GM21717 (cell line): ENCODE measurements around the gene BST2.

Experiments
- ATAC-seq: cut with Tn5 transposase; IDR thresholded peaks from one replicate; pipeline ENCODE4 v1.9.1; 2021; ENCODE audit warnings: mild to moderate bottlenecking, moderate library complexity; ENCODE audit not compliant: unreplicated experiment

The BST2 gene, protein sequence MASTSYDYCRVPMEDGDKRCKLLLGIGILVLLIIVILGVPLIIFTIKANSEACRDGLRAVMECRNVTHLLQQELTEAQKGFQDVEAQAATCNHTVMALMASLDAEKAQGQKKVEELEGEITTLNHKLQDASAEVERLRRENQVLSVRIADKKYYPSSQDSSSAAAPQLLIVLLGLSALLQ

DNA sequence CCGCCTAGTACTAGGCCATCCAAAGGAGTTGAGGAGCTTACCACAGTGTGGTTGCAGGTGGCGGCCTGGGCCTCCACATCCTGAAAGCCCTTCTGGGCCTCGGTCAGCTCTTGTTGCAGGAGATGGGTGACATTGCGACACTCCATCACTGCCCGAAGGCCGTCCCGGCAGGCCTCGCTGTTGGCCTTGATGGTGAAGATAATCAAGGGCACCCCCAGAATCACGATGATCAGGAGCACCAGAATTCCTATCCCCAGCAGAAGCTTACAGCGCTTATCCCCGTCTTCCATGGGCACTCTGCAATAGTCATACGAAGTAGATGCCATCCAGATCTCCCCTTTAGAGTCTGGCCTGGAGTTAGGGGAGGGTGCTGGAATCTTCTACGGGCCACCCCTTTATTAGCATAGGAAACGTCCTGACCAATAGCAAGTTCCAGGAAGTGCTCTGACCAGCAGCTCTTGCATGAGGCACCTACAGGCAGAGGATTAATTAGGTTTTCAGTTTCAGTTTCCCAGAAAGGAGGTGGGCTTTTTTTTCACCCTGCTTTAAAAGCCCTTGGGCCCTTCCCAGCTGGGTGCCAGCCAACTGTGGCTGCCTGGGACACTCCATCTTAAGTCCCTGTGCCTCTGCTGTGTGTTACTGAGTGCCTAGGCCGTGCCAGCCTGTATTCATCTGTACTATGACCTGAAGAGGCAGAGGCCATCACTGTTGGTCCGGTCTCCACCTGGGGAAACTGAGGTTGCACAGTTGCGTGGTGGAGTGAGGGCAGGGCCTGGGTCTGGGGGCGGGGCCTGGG lies at the start of gene BST2:
TSS of gene BST2 (minus strand) at position 381 of the 796 bp plus-strand sequence. CDS start at position 326, 55 bp downstream.
- peak; percentile 60 for ATAC-seq

DNA sequence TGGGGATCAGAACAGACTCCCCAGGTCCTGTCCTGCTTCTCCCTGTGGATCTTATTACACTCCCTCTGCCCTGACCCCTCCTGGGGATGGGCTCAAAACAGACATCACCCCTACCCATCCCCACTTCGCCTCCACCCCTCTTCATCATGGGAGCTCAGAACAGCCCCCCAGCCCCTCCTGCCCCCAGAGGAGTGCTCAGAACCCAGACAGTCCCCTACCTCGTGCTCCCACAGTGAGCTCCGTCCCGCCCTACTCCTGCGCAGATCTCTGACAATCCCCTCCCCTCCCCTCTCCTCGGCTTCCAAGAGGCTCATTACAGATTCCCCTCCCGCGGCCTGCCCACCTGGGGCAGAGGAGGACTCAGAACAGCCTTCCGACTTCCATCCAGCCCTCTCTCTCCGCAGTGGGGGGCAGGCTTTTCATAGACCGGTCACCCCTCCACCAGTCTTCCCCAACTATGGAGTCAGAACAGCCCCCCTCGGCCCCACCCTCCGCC lies 49.2 kb upstream of the BST2 start:
- ATAC-seq: no peak

DNA sequence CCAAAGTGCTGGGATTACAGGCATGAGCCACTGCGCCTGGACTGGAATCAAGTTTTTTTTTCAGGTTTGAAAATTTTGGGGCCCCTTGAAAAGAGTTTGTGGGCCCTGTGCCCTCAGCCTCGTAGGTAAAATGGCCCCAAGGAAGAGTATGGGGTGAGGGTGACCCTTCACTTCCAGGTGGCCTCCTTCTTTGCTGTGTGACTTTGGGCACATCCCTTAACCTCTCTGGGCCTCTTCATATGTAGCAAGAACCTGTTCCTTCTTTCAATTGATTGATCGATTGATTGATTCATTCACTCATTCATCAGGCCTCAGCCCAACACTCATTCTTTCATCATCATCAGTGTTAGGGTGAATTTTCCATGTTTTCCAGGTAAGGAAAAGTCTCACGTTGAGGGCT lies 46.4 kb upstream of the BST2 start:
- ATAC-seq: no peak

DNA sequence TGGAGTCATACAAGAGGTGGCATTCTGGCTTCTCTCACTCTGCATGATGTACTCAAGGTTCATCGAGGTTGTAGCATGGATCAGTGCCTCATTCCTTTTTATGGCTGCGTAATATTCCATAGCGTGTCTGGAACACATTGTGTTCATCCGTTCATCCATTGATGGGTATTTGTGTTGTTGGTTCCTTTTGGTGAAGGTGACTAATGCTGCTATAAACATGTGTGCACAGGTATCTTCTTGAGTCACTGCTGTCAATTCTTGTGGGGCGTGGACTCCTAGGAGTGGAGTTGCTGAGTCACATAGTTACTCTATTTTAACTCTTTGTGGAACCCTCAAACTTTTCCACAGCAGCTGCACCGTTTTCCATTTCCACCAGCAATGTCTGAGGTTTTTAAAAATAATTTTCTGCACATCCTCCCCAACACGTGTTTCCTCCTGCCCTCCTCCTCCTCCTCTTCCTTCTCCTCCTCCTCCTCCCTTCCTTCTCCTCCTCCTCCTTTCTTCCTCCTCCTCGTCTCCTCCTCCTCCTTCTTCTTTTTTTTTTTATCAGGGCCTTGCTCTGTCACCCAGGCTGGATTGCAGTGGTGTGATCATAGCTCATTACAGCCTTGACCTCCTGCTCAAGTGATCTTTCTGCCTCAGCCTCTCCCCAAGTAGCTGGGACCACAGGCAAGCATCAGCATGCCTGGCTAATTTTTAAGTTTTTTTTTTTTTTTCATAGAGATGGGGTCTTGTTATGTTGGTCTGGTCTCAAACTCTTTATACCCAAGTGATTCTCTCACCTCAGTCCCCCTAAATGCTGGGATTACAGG lies 45.0 kb upstream of the BST2 start:
- no peak for ATAC-seq

DNA sequence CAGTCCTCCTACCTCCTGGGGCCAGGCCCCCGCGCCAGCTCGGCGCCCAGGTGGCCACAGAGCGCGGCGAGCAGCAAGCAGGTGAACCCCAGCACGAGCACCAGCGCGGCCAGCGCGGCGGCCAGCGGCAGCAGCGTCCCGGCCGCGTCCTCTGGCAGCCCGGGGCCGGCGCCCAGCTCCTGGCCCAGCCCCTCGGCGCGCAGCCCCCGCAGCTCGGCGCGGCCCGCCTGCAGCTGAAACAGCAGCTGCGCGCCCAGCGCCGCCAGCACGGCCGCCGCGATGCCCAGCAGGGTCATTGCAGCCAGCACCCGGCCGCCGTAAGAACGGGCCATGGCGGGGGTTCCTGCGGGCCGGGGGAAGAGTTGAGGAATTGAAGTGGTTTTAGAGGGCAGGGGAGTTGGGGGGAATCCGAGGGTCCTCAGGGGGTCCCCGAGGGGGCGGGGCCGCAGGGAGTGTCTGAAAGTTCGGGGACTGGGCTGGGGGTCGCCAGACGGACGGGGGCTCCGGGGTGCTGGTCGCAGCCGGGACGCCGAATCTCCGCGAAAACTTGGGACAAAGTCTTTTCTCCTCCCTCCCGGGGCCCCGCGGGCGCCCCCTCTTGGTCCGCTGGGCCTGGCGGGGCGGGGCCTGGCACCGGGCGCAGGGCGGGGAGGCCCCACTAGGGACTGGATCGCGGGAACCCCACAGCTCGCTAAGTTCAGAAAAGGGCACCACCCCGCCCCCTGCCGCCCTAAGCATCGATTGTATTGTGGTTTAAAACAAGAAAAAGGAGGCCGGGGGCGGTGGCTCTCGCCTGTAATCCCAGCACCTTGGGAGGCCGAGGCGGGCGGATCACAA lies 42.9 kb upstream of the BST2 start, which contains the start of gene TMEM221:
TSS of gene TMEM221 (minus strand) at position 538 of the 837 bp plus-strand sequence. CDS start at position 332, 206 bp downstream.
- no peak for ATAC-seq

DNA sequence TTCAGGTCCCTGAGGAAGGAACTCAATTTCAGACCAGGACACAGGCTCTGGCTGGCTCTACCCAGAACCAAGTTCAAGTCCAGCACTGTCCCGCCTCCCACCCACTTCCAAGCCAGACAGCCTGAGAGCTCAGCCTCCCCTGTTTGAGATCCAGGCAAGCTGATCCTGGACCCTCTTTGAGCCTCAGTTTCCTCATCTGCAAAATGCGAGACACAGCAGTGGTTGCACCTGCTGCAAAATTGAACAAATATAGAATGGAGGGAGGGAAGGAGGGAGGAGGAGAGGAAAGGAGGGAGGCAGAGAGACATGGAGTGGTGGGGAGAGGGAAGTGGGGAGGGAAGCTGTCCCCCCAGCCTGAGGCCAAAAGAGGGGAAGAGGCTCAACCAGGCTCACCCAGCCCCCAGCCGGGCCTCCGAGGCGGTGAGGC lies 42.3 kb upstream of the BST2 start:
- no peak for ATAC-seq

DNA sequence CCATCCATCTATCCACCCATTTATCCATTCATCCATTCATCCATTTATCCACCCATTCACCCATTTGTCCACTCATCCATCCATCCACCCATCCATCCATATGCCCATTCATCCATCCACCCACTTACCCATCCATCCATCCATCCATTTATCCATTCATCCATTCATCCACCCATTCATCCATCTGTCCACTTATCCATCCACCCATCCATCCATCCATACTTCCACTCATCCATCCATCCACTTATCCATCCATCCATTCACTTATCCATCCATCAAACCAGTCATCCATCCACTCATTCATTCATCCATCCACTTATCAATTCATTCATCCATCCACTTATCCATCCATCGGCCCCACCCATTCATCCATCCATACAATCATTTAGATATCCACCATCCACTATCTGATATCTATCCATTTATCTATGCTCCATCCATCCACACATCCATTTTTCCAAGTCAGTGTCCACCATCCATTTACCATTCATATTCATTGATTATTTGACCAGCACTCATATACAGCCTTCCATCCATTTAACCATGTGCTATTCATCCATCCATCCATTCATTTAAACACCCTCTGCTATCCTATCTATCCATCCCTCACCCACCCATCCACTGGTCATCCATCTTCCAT lies 40.2 kb upstream of the BST2 start:
- no peak for ATAC-seq

DNA sequence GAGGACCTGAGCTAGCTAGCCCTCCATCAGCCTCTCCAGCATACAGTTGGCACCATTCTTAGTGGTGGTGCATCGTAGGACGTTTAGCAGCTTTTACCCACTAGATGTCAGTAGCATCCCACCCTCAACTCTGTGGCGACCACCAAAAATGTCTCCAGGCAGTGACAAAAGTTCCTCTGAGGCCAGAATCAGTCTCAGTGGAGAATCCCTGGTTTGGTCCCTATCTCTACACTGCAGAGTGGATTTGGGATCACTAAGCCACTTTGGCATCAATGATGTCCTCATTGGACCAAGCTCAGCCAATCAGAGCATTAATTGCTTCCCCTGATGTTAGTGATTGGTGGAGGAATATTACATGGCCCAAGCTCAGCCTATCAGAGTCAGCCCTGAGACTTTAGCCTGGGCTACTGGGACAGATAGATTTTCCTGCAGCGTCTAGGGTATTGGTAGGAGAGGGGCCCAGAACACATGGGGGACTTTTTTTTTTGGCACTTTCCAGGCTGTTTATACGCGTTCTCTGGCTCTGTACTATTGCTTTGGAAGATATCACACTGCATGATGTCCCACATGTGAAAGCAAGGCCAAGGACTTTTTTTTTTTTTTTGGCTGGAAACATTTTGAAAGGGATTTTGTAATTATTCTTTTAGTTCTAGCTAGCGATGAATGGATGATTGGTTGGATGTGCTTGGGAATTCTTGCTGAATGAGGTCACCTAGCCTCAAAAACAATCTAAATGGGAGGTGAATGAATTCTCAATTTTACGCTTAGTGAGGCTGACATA lies 36.0 kb upstream of the BST2 start:
- ATAC-seq: no peak

DNA sequence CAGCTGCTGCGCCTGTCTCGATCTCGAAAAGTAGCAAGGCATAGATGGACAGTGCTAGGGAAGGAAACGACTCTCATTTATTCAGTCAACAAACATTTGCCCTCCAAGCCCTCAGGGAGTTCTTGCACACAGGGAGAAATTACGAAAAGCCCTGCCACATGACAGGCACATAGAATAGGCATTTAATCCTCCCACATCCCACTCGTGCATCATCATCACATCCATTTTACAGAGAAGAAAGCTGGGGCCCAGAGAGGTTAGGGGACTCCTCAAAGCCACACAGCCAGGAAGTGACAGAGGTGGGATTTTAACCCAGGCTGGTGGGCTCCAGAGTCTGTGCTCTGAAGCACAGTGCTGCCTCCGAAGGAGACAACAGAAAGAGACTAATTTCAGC lies 31.4 kb upstream of the BST2 start:
- no peak for ATAC-seq

DNA sequence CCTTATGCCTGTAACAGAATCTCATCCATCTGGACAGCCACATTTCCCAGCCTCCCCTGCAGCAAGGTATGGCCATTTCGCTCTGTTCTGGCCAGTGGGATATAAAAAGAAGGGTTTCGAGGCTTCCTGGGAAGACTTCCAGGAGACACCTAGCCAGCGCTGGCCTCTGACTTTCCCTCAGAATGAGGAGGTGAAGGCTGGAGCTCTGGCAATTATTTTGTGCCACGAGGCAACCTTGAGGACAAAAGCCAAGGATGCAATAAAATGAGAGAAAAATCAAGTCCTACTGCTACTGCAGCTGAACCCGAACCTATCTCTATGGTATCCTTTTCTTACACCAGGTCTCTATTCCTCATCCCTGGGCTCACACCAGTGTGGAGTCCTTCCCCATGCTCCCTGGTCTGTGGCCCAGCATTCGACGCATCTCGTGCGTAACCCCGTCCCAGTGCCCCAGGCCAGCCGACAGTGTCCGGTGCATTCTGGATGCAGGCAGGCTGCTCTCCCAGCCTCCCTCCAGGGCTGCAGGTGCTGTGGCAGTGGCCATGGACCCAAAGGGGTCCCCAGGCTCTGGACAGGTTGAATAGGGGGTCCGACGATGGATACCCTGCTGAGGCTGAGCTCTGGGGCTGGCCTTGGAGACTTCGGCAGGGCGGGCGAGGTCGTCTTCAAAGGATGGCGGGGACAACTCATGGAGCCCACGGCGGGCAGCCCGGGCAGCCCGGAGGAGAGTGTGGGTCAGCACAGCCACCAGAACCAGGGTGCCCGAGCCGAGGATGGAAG lies 30.9 kb upstream of the BST2 start:
- no peak for ATAC-seq

DNA sequence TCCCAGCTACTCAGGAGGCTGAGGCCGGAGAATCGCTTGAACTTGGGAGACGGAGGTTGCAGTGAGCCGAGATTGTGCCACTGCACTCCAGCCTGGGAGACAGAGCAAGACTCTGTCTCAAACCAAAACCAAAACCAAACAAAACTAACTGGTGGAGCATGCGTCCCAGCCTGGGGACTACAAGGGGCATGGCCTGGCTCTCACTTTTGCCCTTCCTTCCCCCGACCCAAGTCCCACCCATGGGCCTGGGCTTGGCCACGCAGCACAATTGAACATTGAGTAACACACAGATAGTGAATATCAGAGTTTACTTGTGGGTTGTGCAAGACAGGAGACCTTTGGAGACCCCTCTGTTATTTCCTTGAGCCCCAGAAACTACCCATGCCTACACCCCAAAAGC lies 29.8 kb upstream of the BST2 start:
- no peak for ATAC-seq

DNA sequence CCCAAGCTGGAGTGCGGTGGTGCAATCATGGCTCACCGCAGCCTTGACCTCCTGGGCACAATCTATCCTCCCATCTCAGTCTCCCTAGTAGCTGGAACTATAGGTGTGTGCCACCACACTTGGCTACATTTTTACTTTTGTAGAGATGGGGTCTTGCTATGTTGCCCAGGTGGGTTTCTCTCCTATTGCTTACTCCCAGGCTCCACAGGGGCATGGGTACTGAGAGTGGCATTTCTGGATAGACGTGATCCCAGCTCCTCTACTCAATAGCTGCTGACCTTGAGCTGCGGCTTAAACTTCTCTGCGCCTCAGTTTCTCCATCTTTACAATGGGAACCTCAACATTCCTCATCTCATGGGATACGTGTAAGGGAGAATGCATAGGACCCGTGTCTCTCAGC lies 26.0 kb upstream of the BST2 start:
- no peak for ATAC-seq

DNA sequence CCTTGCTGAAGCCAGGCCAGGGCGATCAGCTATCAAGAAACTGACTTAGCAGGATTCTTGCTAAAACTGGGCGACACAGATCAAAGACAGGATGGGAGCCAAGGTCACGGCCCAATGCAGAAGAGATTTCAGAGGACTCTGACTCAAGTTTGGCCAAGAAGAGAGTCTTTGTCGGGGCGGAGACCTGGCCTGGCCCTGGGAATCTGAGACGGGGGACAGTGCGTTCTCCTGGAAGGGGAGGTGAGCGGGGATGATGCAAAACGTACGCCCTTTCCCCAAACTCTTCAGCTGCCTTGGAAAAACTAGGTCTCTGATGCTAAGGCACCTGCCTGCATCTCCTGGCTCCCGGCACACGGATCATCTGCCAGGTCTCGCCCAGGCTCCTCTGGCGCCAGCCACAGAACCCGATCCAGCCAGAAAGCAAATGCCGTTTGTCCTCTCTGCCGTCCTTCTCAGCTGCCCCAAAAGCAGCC lies 24.2 kb upstream of the BST2 start:
- ATAC-seq: no peak

DNA sequence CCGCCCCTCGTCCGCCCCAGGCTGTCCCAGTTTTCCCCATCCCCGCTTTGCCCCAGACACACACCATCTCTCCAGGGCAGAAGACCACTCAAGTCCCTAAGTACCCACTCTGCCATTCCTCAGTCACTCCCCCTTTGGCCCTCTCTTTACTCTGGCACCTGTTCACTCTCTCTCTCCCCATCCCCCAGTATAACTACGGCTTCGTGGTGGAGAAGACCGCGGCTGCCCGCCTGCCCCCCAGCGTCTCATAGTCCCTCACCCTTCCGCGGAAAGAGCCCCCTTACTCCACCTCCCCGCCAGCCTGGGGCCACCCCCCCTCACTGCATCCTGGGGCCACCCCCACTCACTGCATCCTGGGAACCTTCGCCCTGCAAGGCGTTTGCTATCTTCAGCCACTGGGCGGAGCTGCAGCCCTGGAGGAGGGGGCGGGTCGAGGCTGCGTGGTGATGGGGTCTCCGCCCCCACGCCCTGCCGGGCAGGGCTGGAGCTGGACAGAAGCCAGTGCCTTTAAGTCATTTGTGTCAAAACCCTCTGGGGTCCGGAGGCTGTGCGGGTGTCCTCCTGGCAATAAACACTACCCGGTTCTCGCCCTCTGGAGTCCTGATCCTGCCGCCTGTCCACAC lies 19.4 kb upstream of the BST2 start:
- ATAC-seq: no peak

DNA sequence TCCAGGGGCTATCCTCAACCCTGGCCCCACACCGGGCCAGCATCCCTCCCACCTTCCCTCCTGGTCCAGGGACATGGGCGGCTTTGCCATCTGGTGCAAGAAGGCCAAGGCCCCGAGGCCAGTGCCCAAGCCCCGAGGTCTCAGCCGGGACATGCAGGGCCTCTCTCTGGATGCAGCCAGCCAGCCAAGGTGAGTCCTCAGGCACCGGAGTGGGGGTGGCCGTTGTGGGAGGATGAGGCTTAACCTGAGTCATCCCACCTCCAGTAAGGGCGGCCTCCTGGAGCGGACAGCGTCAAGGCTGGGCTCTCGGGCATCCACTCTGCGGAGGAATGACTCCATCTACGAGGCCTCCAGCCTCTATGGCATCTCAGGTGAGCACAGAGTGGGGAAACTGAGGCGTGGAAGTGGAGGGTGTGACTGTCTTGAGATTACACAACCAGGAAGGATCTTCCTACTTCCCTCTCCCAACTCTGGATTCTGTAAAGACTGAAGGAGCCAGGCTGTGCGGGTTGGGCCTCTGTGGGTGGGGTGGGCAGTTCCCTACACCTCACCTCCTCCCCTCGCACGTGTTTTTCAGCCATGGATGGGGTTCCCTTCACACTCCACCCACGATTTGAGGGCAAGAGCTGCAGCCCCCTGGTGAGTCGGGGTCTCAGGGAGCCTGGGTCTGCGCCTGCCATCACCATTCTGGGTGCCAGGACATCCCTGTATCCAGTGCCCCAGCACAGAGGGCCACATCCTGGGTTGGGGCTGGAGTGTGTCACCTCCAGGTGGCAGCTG lies 18.2 kb upstream of the BST2 start:
- ATAC-seq: no peak

DNA sequence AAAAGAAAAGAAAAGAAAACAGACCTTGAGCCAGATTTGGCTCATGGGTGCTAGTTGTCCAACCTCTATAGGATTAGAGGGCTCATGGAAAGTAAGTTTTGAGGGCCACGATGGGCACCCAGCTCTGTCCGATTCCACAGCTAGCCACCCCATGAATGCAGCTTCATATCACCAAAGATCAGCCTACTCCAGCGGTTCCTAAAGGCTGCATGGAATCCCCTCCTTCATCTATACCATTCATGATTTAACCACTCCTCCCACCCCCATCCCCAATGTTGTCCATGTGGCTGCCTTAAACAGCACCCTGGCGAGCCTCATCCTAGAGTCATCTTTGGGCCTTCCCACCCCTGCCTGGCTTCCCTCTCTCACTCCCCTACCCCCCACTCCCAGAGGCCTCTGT lies 16.5 kb upstream of the BST2 start:
- ATAC-seq: no peak

DNA sequence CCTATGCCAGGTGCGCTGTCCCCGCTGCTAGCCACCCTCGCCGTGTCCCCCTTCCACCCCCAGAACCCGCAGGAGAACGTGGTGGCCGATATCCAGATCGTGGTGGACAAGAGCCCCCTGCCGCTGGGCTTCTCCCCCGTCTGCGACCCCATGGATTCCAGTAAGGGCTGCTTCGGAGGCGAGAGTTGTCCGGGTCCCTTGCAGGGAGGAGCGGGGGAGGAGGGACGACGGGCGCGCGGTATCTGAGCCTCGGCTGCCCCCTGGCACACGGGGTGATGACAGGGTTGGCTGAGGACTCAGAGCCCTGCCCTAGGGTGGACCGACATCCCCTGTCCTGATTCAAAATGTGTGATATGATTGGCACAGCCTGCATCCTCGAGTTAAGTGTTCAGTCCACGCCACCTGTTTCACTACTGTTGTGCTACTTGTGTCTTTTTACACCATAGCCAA lies 15.1 kb upstream of the BST2 start:
- ATAC-seq: no peak
